AG10803 (cell line): Measurements from ENCODE around the gene RELN.

ENCODE experiments used
- DNase-seq: peaks from one replicate; pipeline ENCODE4 v3.0.0; 2010; ENCODE audit warnings: low read depth
- H3K4me3 ChIP-seq: 2 replicates; pipeline ENCODE4 v1.5.1; 2011; ENCODE audit warnings: mild to moderate bottlenecking, low read length, control low read depth
- TF ChIP-seq, protein P1 (sequence below): conservative IDR thresholded peaks from 2 replicates; pipeline ENCODE4 v1.5.1; 2011; ENCODE audit warnings: mild to moderate bottlenecking, low read length, control low read depth, inconsistent platforms

RELN gene

DNA sequence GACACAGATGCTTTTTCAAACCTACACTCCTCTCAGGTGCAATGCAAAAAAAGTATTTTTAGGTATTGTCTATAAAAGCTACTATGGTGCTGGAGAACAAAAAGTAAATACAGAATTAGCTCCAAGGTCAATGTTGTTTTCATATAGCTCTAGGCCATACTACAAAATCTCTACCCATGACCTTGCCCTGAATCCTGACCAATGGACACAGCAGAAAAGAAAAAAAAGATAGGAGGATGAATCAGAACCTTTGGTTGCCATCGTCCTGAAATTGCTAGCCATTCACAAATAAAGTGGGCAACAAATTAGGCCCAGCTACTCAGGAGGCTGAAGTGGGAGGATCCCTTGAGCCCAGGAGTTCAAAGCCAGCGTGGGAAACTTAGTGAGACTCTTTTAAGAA is 35.2 kb upstream of the RELN start:
- TF ChIP-seq, protein P1, sequence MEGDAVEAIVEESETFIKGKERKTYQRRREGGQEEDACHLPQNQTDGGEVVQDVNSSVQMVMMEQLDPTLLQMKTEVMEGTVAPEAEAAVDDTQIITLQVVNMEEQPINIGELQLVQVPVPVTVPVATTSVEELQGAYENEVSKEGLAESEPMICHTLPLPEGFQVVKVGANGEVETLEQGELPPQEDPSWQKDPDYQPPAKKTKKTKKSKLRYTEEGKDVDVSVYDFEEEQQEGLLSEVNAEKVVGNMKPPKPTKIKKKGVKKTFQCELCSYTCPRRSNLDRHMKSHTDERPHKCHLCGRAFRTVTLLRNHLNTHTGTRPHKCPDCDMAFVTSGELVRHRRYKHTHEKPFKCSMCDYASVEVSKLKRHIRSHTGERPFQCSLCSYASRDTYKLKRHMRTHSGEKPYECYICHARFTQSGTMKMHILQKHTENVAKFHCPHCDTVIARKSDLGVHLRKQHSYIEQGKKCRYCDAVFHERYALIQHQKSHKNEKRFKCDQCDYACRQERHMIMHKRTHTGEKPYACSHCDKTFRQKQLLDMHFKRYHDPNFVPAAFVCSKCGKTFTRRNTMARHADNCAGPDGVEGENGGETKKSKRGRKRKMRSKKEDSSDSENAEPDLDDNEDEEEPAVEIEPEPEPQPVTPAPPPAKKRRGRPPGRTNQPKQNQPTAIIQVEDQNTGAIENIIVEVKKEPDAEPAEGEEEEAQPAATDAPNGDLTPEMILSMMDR, result no peak
- DNase-seq, result no peak
- H3K4me3 ChIP-seq, result no peak overlapping the region

- H3K4me3 ChIP-seq, result no peak overlapping the region
- TF ChIP-seq, protein P1, result no peak
- DNase-seq, result no peak
Measured at GRCh38 chr7:104023100-104023499, 33.6 kb upstream of the RELN start.

GRCh38 chr7:104018425-104018824 is 29.0 kb upstream of the RELN start:
- no peak for DNase-seq
- no peak overlapping the region for H3K4me3 ChIP-seq
- TF ChIP-seq, protein P1, result no peak

GRCh38 chr7:104017001-104017400 is 27.5 kb upstream of the RELN start:
- H3K4me3 ChIP-seq, result no peak overlapping the region
- no peak for DNase-seq
- TF ChIP-seq, protein P1, result no peak

GRCh38 chr7:104012835-104013234 is 23.4 kb upstream of the RELN start:
- no peak overlapping the region for H3K4me3 ChIP-seq
- no peak for DNase-seq
- TF ChIP-seq, protein P1, result no peak

GRCh38 chr7:104011829-104012228 is 22.4 kb upstream of the RELN start:
- TF ChIP-seq, protein P1, result no peak
- no peak for DNase-seq
- H3K4me3 ChIP-seq, result no peak overlapping the region

GRCh38 chr7:104010052-104010909 is 20.8 kb upstream of the RELN start:
- TF ChIP-seq, protein P1, result no peak
- H3K4me3 ChIP-seq, result no peak overlapping the region
- DNase-seq, result no peak
